Fibroblast of the aortic adventitia (primary cell): ENCODE results near the gene LCT. TPM values are rescaled to one million over a fixed set of nuclear protein-coding genes. Genes with fewer than 3 reads are reported as not detected.
"Not testable (repeated sequence)": the region's sequence is repeated elsewhere in the genome, so short reads cannot be mapped to it uniquely, and the experiment has no call there.

Experiments used
- DNase-seq: peaks from one replicate; pipeline ENCODE4 v3.0.0-alpha.2; 2010; ENCODE audit warnings: low read depth
- H3K4me3 ChIP-seq: 2 replicates; pipeline ENCODE4 v1.5.1; 2011; ENCODE audit warnings: low read depth, mild to moderate bottlenecking, control low read depth, low read length, moderate library complexity
- total RNA-seq: library from RNA; depleted of rRNA; stranded (reverse); fragments of >200 nt; gene quantifications from 2 replicates; pipeline ENCODE4 v1.2.3, GENCODE V29; 2012; ENCODE audit warnings: low replicate concordance
- TF ChIP-seq, protein P1 (sequence below): IDR thresholded peaks from 2 replicates; pipeline ENCODE4 v1.5.1; 2011; ENCODE audit warnings: mild to moderate bottlenecking, low read length, control low read depth, inconsistent platforms; ENCODE audit not compliant: insufficient read depth

LCT gene
- total RNA-seq, 1 donor: not detected

DNA sequence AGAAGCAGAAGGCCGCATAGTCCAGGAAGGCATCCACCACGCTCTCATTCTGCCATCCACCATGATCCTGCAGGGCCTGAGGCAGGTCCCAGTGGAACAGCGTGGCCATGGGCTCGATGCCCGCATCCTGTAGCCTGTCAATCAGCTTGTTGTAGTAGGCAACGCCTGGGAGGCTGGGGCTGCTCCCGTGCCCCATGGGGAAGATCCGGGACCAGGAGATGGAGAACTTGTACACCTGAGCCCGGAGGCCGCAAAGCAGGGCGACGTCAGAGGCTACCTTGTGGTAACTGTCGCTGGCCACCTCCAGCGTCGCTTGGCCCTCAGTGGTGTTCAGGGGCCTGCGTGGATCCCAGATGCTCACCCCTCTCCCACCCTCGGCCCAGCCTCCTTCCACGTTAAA lies 19.5 kb downstream of the LCT start:
- no peak overlapping the region for H3K4me3 ChIP-seq
- DNase-seq: no peak
- TF ChIP-seq, protein P1, sequence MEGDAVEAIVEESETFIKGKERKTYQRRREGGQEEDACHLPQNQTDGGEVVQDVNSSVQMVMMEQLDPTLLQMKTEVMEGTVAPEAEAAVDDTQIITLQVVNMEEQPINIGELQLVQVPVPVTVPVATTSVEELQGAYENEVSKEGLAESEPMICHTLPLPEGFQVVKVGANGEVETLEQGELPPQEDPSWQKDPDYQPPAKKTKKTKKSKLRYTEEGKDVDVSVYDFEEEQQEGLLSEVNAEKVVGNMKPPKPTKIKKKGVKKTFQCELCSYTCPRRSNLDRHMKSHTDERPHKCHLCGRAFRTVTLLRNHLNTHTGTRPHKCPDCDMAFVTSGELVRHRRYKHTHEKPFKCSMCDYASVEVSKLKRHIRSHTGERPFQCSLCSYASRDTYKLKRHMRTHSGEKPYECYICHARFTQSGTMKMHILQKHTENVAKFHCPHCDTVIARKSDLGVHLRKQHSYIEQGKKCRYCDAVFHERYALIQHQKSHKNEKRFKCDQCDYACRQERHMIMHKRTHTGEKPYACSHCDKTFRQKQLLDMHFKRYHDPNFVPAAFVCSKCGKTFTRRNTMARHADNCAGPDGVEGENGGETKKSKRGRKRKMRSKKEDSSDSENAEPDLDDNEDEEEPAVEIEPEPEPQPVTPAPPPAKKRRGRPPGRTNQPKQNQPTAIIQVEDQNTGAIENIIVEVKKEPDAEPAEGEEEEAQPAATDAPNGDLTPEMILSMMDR: no peak

DNA sequence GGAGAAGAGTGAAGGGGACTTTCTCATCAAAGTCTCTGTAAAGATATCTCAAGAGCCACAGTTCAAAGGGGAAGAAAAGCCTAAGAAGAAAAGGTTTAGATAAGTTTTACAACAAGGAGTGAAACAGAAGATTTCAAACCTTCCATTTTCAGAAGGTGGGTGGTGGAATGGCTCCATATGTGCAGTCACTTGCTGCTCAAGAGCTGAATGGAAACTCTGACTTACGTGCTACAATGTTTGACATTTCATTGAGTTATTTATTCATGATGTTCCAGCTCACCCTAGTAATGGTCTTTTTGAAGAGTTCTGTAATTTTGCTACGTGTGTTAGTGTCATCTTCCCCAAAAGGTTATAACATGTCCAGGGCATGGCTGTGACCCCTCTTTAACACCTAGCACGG lies 21.7 kb downstream of the LCT start:
- TF ChIP-seq, protein P1: no peak
- H3K4me3 ChIP-seq: no peak overlapping the region
- no peak for DNase-seq

DNA sequence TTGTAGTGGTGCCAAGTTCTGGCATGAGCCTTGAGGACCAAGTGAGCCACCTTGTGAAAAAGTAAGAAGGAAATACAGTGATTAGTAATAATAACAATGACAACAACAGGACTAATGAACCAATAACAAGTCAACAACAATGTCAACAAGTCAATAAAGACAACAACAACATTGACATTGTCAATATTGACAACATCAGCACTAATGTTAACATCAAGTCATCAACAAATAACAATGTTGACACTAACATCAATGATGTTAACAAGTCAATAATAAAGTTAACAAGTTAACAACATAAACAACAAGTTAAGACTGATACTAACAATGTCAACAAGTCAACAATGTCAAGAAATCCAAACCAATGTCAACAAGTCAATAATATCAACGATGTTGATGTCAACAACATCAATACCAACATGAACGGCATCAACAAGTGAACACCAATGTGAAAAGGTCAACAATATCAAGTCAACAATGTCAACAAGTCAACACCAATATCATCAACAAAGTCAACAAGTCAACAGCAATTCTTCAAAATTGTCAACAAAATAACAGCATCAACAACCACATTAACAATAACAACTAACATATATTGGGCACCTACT lies 24.0 kb downstream of the LCT start:
- no peak overlapping the region for H3K4me3 ChIP-seq
- TF ChIP-seq, protein P1: no peak
- DNase-seq: no peak

DNA sequence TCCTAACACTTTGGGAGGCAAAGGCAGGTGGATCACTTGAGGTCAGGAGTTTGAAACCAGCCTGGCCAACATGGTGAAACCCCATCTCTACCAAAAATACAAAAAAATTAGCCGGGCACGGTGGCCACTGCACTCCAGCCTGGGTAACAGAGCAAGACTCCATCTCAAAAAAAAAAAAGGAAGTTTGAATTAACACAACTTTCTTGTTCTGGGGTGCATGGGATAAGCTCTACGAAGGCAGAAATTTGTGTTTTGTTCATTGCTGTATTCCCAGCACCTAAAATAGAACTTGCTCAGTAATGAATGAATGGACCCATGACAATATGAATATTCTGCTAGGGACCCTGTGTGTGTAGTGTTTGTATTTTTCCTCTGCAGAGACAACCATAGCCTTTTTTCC lies 29.1 kb downstream of the LCT start:
- not testable (repeated sequence) for DNase-seq, H3K4me3 ChIP-seq

DNA sequence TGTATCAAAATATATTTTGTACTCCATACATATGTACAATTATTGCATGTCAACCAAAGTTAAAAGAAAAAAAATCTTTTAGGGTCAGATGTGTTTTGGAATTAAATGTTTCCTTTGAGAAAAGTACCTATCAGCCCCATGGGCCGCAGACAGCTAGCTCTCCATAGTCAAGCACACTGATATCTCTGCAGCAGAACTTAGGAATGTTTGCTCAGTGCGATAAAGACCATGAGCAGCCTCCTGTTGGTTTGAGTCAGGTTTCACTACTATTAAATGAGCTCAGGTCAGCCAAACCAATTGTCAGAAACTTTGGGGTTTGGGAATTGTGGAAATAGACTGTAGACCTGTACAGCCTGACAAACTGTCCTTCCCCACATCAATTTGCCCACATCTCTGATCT lies 33.7 kb downstream of the LCT start:
- no peak overlapping the region for H3K4me3 ChIP-seq
- peak; percentile 24 for DNase-seq
- TF ChIP-seq, protein P1: no peak

DNA sequence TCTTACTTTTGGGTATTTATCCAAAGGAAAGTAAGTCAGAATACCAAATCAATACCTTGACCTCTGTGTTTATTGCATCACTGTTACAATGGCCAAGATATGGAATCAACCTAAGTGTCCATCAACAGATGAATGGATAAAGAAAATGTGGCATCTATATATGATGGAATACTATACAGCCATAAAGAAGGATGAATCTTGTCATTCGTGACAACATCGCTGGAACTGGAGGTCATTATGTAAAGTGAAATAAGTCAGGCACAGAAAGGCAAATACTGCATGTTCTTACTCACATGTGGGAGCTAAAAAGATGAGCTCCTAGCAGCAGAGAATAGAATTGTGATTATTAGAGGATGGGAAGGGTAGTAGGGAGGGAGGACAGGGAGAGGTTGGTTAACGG lies 34.6 kb downstream of the LCT start:
- no peak overlapping the region for H3K4me3 ChIP-seq
- TF ChIP-seq, protein P1: no peak
- DNase-seq: no peak

DNA sequence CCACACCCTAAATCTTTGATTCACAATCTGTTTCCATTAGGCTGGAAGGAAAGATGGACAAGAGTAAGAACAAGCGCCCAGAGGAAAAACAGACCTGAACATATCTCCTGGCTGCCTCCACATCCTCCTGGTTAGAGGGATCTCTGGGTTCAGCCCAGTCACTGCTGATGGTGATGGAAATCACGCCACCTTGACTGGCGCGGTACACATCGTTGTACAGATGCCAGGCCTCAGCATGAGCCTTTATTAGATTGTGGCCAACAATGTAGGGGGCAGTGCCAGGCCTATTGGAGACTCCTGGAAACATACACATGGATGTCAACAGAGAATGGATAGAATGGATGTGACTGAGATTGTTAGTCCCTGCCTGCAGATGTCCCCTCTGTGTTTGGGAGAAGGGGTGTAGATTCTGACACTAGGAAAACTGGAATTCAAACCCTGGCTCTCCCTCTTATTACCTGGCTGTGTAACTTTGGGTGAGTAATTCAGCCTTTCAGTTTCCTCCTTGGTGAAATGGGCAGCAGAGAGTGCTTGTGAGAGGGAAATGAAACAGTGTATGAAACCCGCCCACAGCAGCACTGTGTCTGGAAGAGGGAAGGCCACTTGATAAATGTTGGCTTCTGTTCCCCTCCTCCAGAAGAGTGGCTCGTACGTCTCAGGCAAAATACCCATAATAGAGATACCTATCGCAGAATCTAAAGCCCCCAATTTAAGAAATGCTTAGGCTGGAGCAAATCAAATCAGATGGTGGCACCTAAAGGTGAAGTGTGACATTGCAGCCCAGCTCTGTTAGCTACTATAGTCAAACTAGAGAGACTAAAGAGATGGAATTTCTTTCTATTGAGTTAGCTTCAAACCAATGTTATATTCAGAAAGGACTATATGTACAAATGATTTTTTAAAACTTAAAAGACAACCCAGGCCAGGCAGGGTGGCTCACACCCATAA lies 36.2 kb downstream of the LCT start:
- TF ChIP-seq, protein P1: no peak
- no peak overlapping the region for H3K4me3 ChIP-seq
- no peak for DNase-seq
